ENCODE data around the gene SPEM2. TPM values are rescaled to one million over a fixed set of nuclear protein-coding genes. Genes with fewer than 3 reads are reported as not detected.

The SPEM2 gene
- total RNA-seq, 2 experiments from 2014 or later: not detected

DNA sequence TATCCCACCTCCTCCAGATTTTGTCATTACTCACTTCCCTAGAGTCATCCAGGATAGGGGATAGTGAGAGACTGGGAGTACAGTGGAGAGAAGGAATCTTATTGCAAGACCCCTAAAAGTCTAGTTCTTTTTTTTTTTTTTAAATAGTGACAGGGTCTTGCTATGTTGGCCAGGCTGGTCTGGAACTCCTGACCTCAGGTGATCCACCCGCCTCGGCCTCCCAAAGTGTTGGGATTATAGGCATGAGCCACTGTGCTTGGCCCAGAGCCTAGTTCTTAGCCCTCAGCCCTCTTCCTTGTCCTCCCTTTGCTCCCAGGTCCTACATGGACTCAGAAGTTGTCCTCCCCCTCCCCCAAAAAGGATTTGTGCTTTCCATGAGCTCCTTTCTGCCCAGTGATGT lies 16.7 kb downstream of the SPEM2 start:
- ChIA-PET POLR2A (interaction anchor here (1.9 to 8.8 kb wide), 4 partner anchors 12 to 43 kb away, joined by 10 to 83 read pairs (median 36); partner anchors contain the start of genes POLR2A and ZBTB4), CTCF (interaction anchor here (1.0 to 1.8 kb wide), 4 partner anchors 10 to 119 kb away, joined by 3 to 13 read pairs (median 4); partner anchors contain the start of genes NEURL4 and SENP3)
- TF ChIP-seq CTCF (IDR thresholded peaks at IDR 0.05): no peak
- H3K36me3 Mint-ChIP-seq (ENCODE audit: low read depth): peaks cover 19% of the 10 kb centered on the region
- H3K27ac Mint-ChIP-seq: no peak overlapping the region
- no peak for DNase-seq
- H3K9me3 Mint-ChIP-seq: no peaks in the 10 kb centered on the region
- H3K27me3 Mint-ChIP-seq: peaks cover 61% of the 10 kb centered on the region
- intact Hi-C loops (cut with micrococcal nuclease): no loop called here
- no peak for ATAC-seq
- H3K4me1 Mint-ChIP-seq (ENCODE audit: low read depth): peaks cover 39% of the 10 kb centered on the region
- no peak overlapping the region for H3K4me3 Mint-ChIP-seq

DNA sequence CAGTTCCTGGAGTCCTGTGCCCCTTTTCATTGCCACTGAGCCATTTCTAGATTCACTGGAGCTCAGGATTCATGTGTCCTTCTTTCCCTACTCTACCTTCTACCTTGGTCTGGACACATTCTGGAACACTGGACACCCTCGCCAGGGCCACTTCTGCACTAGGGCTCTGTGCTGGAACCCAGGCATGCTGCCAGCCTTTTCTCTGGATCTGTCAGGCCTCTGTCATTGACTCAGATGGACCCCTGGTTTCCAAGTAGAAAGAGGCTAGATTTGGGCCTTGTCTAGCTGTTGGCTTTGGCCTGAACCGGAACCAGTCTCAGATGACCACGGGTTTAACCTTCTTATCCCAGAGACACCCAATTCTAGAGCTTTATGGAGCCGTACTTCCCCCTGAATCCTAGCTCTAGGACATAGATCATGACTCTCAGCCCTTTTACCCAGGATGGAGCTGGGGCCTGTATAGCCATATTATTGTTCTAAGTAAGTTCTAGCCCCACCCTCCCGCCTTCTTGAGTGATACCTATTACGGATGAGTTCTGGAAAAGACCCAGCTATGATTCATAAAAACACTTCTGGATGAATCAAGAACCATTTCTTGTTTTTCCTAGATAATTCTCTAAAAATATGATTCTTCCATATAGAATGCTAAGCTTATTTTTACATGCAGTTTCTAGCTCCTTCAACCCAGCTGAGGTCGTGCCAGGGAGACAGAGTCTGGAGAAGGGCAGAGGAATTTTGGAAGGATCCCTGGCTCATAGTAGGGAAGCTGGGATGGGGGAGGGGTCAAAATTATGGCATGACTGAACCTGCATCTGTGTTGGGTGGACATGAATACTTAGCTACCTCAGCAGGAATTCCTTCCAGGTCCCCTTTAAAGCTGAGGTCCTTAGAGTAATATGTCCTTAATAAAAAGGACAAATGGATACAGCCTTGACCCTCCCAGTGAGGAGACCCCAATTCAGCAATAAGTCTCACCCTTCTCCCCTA lies 18.4 kb downstream of the SPEM2 start:
- Mint-ChIP-seq H3K27ac (no peak overlapping the region), H3K36me3 (ENCODE audit: low read depth) (peaks cover 17% of the 10 kb centered on the region), H3K4me3 (no peak overlapping the region), H3K9me3 (no peaks in the 10 kb centered on the region), H3K4me1 (ENCODE audit: low read depth) (peaks cover 29% of the 10 kb centered on the region), H3K27me3 (peaks cover 62% of the 10 kb centered on the region)
- TF ChIP-seq CTCF (IDR thresholded peaks at IDR 0.05): no peak
- CTCF ChIA-PET: interaction anchor here (0.8 to 4.0 kb wide), 8 partner anchors 8 to 148 kb away, joined by 3 to 23 read pairs (median 4); partner anchors contain the start of genes SENP3, TMEM102 and ZBTB4
- POLR2A ChIA-PET: interaction anchor here (0.9 to 6.8 kb wide), 9 partner anchors 8 to 146 kb away, joined by 3 to 53 read pairs (median 4); partner anchors contain the start of genes PLSCR3, POLR2A and SOX15
- no peak for ATAC-seq
- no peak for DNase-seq
- intact Hi-C loops (cut with micrococcal nuclease): no loop called here

DNA sequence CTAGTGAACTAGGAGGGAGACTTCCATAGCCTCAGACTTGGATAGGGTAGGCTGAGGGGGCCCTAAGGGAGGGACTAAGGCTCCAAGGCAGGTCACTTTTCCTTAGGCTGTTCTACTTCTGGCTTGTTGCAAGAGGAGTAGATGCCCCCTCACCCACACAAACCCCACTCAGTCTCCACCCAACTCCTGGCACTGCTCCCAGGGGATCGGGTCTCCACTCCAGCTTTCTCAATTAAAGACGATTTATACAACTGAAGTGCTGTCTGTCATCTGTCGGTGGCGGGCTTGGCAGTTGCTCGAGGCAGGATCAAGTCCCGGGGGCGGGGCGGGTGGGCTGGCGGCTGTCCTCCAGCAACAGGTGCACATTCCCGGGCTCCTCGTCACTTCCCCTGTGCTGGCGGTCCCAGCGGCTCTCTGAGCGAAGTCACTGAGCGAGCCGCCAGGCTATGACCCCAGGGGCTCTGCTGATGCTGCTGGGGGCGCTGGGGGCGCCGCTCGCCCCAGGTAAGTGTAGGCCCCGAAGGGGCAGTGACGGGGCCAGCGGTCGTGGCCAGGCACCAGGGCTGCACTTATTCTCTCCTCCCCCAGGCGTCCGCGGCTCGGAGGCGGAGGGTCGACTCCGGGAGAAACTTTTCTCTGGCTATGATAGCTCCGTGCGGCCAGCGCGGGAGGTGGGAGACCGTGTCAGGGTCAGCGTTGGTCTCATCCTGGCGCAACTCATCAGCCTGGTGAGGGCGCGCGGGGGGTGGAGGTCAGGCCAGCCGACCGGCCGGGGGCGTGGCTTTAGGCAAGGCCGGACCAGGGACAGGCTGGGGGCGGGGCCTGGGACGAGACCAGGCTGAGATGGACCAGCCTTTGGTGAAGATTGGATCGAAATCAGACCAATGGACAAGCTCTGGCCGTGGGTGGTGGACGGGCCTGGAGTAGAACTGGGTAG lies 19.5 kb downstream of the SPEM2 start, which contains the start of gene CHRNB1:
TSS of gene CHRNB1 (plus strand) at position 380 of the 937 bp plus-strand sequence. CDS start at position 447, 67 bp downstream.
- Mint-ChIP-seq H3K27ac (no peak within 1 kb of the TSS), H3K9me3 (no peaks in the 10 kb centered on the region), H3K27me3 (peaks cover 57% of the 10 kb centered on the region), H3K4me1 (ENCODE audit: low read depth) (peaks cover 25% of the 10 kb centered on the region), H3K36me3 (ENCODE audit: low read depth) (peaks cover 14% of the 10 kb centered on the region), H3K4me3 (peak within 1 kb of the TSS; percentile 64)
- peak; percentile 44 for DNase-seq
- ChIA-PET CTCF (interaction anchor here (1.1 to 4.0 kb wide), 6 partner anchors 9 to 149 kb away, joined by 3 to 23 read pairs (median 6); partner anchors contain the start of gene TMEM102), POLR2A (interaction anchor here (0.8 to 6.8 kb wide), 8 partner anchors 8 to 144 kb away, joined by 3 to 53 read pairs (median 4); partner anchors contain the start of genes PLSCR3, POLR2A and SOX15)
- no peak for TF ChIP-seq CTCF (IDR thresholded peaks at IDR 0.05)
- peak; percentile 5 for ATAC-seq
- intact Hi-C loops (cut with micrococcal nuclease): no loop called here

GRCh38 chr17:7445619-7445968 lies 20.2 kb downstream of the SPEM2 start:
- peak; percentile 84 for ATAC-seq
- intact Hi-C loops (cut with micrococcal nuclease): no loop called here
- DNase-seq: peak; percentile 66
- H3K4me3 Mint-ChIP-seq: peak overlapping the region; percentile 64
- peaks cover 51% of the 10 kb centered on the region for H3K27me3 Mint-ChIP-seq
- peaks cover 12% of the 10 kb centered on the region for H3K36me3 Mint-ChIP-seq (ENCODE audit: low read depth)
- ChIA-PET POLR2A (interaction anchor here (0.6 to 4.7 kb wide), 7 partner anchors 9 to 144 kb away, joined by 3 to 31 read pairs (median 4); partner anchors contain the start of genes PLSCR3, POLR2A and SOX15), CTCF (interaction anchor here (1.1 to 4.0 kb wide), 3 partner anchors 9 to 115 kb away, joined by 5 to 23 read pairs (median 12); partner anchors contain the start of gene TMEM102)
- no peaks in the 10 kb centered on the region for H3K9me3 Mint-ChIP-seq
- no peak overlapping the region for H3K27ac Mint-ChIP-seq
- peaks cover 20% of the 10 kb centered on the region for H3K4me1 Mint-ChIP-seq (ENCODE audit: low read depth)
- TF ChIP-seq CTCF (IDR thresholded peaks at IDR 0.05): no peak
